HL-60 (cell line): ENCODE measurements around the gene PHC2.

Experiments
- CTCF ChIP-seq: IDR thresholded peaks from one replicate; pipeline ENCODE4 v1.5.1; 2011; ENCODE audit warnings: low read length, control low read depth, inconsistent platforms; ENCODE audit not compliant: insufficient read depth
- GABPA ChIP-seq: IDR thresholded peaks from 2 replicates; pipeline ENCODE4 v1.6.1; 2012; ENCODE audit warnings: low read depth
- POLR2AphosphoS5 ChIP-seq: IDR thresholded peaks from 2 replicates; pipeline ENCODE4 v1.6.1; 2012; ENCODE audit warnings: low read depth

- peak; percentile 95 for TF ChIP-seq CTCF
- no peak for TF ChIP-seq POLR2AphosphoS5
- TF ChIP-seq GABPA, result no peak
Observed at GRCh38 chr1:33470495-33471012, 39.7 kb upstream of the PHC2 start.
